Colonic mucosa (tissue), 4 donors: ENCODE measurements around the gene DQX1. TPM values are rescaled to one million over a fixed set of nuclear protein-coding genes. Genes with fewer than 3 reads are reported as not detected.

Source experiments
- DNase-seq: peaks from one replicate; pipeline ENCODE4 v3.0.0-alpha.2; 2020
- H3K27ac ChIP-seq: fragments of 200-600 bp; one replicate; pipeline ENCODE4 v1.8.0; 2021
- H3K27me3 ChIP-seq: fragments of 200-600 bp; one replicate; pipeline ENCODE4 v1.8.0; 2021
- H3K36me3 ChIP-seq: fragments of 200-600 bp; one replicate; pipeline ENCODE4 v1.8.0; 2021
- H3K4me1 ChIP-seq: fragments of 200-600 bp; one replicate; pipeline ENCODE4 v1.8.0; 2021; ENCODE audit warnings: mild to moderate bottlenecking
- H3K4me3 ChIP-seq: fragments of 200-600 bp; one replicate; pipeline ENCODE4 v1.8.0; 2021
- H3K9ac ChIP-seq, 2 donors: one replicate each; pipeline ENCODE4 v1.7.0; 2013; ENCODE audit warnings: control low read depth in 2 of 2, low read depth in 2 of 2, low read length in 2 of 2
- H3K9me3 ChIP-seq: fragments of 200-600 bp; one replicate; pipeline ENCODE4 v1.8.0; 2021
- intact Hi-C: fragments of 100-400 bp; cut with DNase I; formaldehyde crosslinking; loops from one replicate; pipeline ENCODE4 v1.14.1; 2022
- total RNA-seq, 2 donors: library from RNA; stranded (reverse); fragmentation: NEBNext Ultra II Directional in 1 of 2; extraction: Animal tissue kit (Norgen Biotek cat#: 25700) in 1 of 2; gene quantifications; one replicate each; pipeline ENCODE4 v1.2.1, GENCODE V29; 2021
- TF ChIP-seq, protein P1 (sequence below): fragments of 200-600 bp; IDR thresholded peaks from one replicate; pipeline ENCODE4 v1.8.0; 2022; ENCODE audit warnings: antibody characterized with exemption, mild to moderate bottlenecking
- donor health status: healthy.
- donor health status: DM: no; HTN: no; CAD: no.
- donor health status: DM: no; HTN: no; CAD: no.

Gene DQX1
- total RNA-seq, 2 donors from 2014 or later, result 34.2 to 36.8 TPM

DNA sequence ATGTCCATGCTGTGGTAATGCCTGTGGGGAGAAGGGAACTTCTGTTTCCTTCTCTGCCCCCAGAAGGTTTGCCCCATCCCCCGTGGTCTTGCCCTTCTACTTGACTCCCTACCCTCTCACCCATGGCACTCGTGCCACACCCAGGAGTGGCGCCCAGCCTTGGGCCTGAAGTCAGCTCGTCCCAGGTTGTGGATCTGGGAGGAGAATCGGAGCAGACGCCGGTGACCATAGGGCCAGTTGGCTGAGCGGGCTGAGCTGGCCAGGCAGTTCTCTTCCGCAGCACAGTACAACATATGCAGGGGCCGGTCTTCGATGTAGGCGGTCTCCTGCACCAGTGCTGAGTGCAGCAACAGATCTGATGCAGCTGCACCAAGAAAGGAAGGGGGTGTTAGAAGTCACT lies 8.4 kb upstream of the DQX1 start:
- Histone ChIP-seq H3K9me3 (no peaks in the 10 kb centered on the region), H3K4me1 (no peaks in the 10 kb centered on the region), H3K9ac (no peak overlapping the region), H3K27me3 (no peaks in the 10 kb centered on the region), H3K27ac (no peak overlapping the region), H3K36me3 (no peaks in the 10 kb centered on the region), H3K4me3 (no peak overlapping the region)
- TF ChIP-seq, protein P1, sequence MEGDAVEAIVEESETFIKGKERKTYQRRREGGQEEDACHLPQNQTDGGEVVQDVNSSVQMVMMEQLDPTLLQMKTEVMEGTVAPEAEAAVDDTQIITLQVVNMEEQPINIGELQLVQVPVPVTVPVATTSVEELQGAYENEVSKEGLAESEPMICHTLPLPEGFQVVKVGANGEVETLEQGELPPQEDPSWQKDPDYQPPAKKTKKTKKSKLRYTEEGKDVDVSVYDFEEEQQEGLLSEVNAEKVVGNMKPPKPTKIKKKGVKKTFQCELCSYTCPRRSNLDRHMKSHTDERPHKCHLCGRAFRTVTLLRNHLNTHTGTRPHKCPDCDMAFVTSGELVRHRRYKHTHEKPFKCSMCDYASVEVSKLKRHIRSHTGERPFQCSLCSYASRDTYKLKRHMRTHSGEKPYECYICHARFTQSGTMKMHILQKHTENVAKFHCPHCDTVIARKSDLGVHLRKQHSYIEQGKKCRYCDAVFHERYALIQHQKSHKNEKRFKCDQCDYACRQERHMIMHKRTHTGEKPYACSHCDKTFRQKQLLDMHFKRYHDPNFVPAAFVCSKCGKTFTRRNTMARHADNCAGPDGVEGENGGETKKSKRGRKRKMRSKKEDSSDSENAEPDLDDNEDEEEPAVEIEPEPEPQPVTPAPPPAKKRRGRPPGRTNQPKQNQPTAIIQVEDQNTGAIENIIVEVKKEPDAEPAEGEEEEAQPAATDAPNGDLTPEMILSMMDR, result no peak
- no peak for DNase-seq
- intact Hi-C loops, result loop anchor here (5.0 kb wide), 1 partner anchor 52 kb away; the partner anchor contains the start of genes CCDC142 and TTC31

DNA sequence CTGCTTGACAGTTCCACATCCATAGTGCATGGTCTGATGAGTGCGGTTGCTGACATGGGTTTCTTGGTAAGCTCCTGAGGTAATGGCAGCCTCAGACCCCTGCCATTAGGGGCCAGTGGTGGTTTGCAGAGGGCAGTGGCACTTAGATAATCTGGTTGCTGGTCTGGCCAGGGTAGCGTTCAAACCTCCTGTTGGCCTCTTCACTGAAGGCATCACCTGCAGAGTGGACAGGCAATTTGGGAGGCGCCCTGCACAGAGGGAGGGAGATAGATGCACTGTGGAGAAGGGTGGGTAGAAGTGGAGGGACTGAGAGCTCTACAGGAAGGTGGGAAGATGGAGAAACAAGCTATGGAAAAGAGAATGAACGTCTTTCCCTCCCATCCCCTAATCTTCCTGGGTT lies 7.4 kb upstream of the DQX1 start:
- intact Hi-C loops, result loop anchor here (5.0 kb wide), 1 partner anchor 51 kb away; the partner anchor contains the start of genes CCDC142 and TTC31
- no peak for DNase-seq
- Histone ChIP-seq H3K4me1 (no peaks in the 10 kb centered on the region), H3K9me3 (no peaks in the 10 kb centered on the region), H3K27me3 (no peaks in the 10 kb centered on the region), H3K9ac (no peak overlapping the region), H3K4me3 (no peak overlapping the region), H3K27ac (no peak overlapping the region), H3K36me3 (no peaks in the 10 kb centered on the region)
- TF ChIP-seq, protein P1, result no peak

DNA sequence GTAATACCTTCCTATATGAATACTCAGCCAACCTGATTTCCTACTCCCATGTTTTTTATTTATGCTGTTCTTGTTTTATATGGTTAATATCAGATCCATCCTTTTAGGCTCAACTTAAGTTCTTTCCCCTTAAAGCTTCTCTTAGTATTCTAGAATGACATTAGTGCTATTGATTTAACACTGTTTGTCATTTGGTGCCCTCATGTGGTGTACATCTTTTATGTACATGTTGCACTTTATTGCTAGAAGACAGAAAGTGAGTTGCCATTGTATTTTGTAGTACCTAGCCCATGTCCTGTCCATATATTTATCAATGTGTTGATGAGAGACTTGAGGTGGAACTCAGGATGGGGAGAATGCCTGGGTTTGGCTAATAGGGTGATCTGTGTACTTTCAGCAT lies 6.2 kb upstream of the DQX1 start:
- H3K9ac ChIP-seq, result no peak overlapping the region
- no peaks in the 10 kb centered on the region for H3K27me3 ChIP-seq
- H3K36me3 ChIP-seq, result peaks cover under 1% of the 10 kb centered on the region
- no peak overlapping the region for H3K27ac ChIP-seq
- no peaks in the 10 kb centered on the region for H3K4me1 ChIP-seq
- no peaks in the 10 kb centered on the region for H3K9me3 ChIP-seq
- no peak for DNase-seq
- H3K4me3 ChIP-seq, result no peak overlapping the region
- intact Hi-C loops, result loop anchor here (5.0 kb wide), 1 partner anchor 50 kb away; the partner anchor contains the start of genes CCDC142 and TTC31
- TF ChIP-seq, protein P1, result peak; percentile 22

DNA sequence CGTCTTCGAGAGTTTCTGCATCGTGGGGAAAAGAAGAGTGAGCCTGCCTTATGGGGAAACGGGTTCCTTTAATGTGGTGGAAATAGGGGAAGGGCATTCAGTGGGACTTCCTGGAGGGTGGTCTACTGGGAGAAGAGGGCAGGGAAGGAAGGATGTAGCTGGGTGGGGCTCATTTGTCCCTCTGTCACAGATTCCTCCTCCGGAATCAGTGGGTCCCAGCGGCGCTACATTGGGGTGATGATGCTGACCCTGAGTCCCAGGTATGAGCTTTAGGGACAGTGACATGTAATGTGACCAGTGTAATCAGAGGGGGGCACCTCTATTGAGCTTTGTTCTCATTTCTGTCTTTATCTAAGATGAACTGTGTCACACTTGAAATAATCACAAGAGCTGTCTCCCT lies 5.6 kb upstream of the DQX1 start:
- peaks cover 6% of the 10 kb centered on the region for H3K36me3 ChIP-seq
- no peaks in the 10 kb centered on the region for H3K27me3 ChIP-seq
- intact Hi-C loops, result loop anchor here (5.0 kb wide), 1 partner anchor 49 kb away; the partner anchor contains the start of genes CCDC142 and TTC31
- TF ChIP-seq, protein P1, result no peak
- no peaks in the 10 kb centered on the region for H3K4me1 ChIP-seq
- DNase-seq, result no peak
- H3K4me3 ChIP-seq, result no peak overlapping the region
- H3K27ac ChIP-seq, result no peak overlapping the region
- no peak overlapping the region for H3K9ac ChIP-seq
- H3K9me3 ChIP-seq, result no peaks in the 10 kb centered on the region

DNA sequence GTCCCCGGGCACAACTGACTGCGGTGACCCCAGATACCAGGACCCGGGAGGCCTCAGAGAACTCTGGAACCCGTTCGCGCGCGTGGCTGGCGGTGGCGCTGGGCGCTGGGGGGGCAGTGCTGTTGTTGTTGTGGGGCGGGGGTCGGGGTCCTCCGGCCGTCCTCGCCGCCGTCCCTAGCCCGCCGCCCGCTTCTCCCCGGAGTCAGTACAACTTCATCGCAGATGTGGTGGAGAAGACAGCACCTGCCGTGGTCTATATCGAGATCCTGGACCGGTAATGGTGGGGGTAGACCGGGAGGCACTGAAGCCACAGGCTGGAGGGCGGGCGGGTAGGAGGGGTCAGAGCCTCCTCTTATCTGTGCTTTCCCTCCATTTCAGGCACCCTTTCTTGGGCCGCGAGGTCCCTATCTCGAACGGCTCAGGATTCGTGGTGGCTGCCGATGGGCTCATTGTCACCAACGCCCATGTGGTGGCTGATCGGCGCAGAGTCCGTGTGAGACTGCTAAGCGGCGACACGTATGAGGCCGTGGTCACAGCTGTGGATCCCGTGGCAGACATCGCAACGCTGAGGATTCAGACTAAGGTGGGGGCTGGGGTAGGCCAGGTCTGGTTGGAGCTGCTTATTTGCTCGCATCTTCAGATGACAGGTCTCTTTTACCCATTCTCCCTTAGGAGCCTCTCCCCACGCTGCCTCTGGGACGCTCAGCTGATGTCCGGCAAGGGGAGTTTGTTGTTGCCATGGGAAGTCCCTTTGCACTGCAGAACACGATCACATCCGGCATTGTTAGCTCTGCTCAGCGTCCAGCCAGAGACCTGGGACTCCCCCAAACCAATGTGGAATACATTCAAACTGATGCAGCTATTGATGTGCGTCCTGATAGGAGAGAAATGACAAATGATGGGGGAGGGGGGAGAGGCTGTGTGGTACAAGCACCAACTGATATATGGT lies 4.5 kb upstream of the DQX1 start:
- Histone ChIP-seq H3K9me3 (no peaks in the 10 kb centered on the region), H3K4me3 (peak overlapping the region; percentile 91), H3K4me1 (no peaks in the 10 kb centered on the region), H3K27me3 (no peaks in the 10 kb centered on the region), H3K9ac (peak overlapping the region; percentile 84 to 95), H3K36me3 (peaks cover 9% of the 10 kb centered on the region), H3K27ac (peak overlapping the region; percentile 75)
- intact Hi-C loops, result loop anchor here (5.0 kb wide), 1 partner anchor 48 kb away; the partner anchor contains the start of genes CCDC142 and TTC31
- TF ChIP-seq, protein P1, result no peak
- DNase-seq, result peak; percentile 62
